IMR-90 (cell line): ENCODE data around the gene SERPINI1. TPM values are rescaled to one million over a fixed set of nuclear protein-coding genes. Genes with fewer than 3 reads are reported as not detected.

Experiments
- ATAC-seq: fragments of 200-7000 bp; cut with Tn5 transposase; 2 replicates; pipeline ENCODE4 v1.9.1; 2020; ENCODE audit warnings: low read depth, mild to moderate bottlenecking, moderate library complexity
- BruUV-seq: library from RNA; stranded (reverse); fragments of 400-500 nt; replicated peaks from 2 replicates; lab custom pipeline; 2021; lab: Mats Ljungman, UMichigan
- CTCF ChIA-PET: fragments of 300-600 bp; formaldehyde crosslinking; extraction: SDS; loops from one replicate; lab custom pipeline; 2021; ENCODE audit warnings: antibody characterized with exemption; lab: Yijun Ruan, JAX
- POLR2A ChIA-PET: fragments of 300-600 bp; sonication (Branson Sonifier 250); formaldehyde crosslinking; loops from one replicate; lab custom pipeline; 2022; ENCODE audit warnings: antibody characterized with exemption; ENCODE audit not compliant: unreplicated experiment; lab: Charles Lee
- DNase-seq: peaks from one replicate; pipeline ENCODE4 v3.0.0; 2013
- H2AFZ ChIP-seq: replicated peaks from 2 replicates; pipeline ENCODE3; 2013; ENCODE audit warnings: low read length, mild to moderate bottlenecking; ENCODE audit not compliant: poor library complexity
- H2AK5ac ChIP-seq: 2 replicates; pipeline ENCODE4 v1.6.1; 2013; ENCODE audit warnings: low read depth, low read length, inconsistent platforms
- H2AK9ac ChIP-seq: replicated peaks from 2 replicates; pipeline ENCODE3; 2013; ENCODE audit warnings: mild to moderate bottlenecking, low read depth, low read length, moderate library complexity; ENCODE audit not compliant: poor library complexity
- H2BK120ac ChIP-seq: 2 replicates; pipeline ENCODE4 v1.6.1; 2013; ENCODE audit warnings: low read depth, low read length, inconsistent platforms
- H2BK15ac ChIP-seq: 3 replicates; pipeline ENCODE4 v1.6.1; 2013; ENCODE audit warnings: low read depth, low read length, inconsistent platforms
- H2BK20ac ChIP-seq: 2 replicates; pipeline ENCODE4 v1.6.1; 2013; ENCODE audit warnings: low read depth, mild to moderate bottlenecking, inconsistent platforms, low read length, moderate library complexity
- H2BK5ac ChIP-seq: 2 replicates; pipeline ENCODE4 v1.6.1; 2013; ENCODE audit warnings: mild to moderate bottlenecking, low read depth, low read length, inconsistent platforms; ENCODE audit not compliant: poor library complexity, severe bottlenecking
- H3K14ac ChIP-seq: replicated peaks from 2 replicates; pipeline ENCODE4 v1.6.1; 2013; ENCODE audit warnings: low read depth, low read length, inconsistent platforms
- H3K18ac ChIP-seq: 2 replicates; pipeline ENCODE4 v1.6.1; 2013; ENCODE audit warnings: low read depth, low read length, control low read depth
- H3K23ac ChIP-seq: 2 replicates; pipeline ENCODE4 v1.6.1; 2013; ENCODE audit warnings: low read depth, low read length, inconsistent platforms
- H3K27ac ChIP-seq: 2 replicates; pipeline ENCODE4 v1.5.1; 2013; ENCODE audit warnings: mild to moderate bottlenecking, control low read depth, low read length; ENCODE audit not compliant: insufficient read depth
- H3K27me3 ChIP-seq: 2 replicates; pipeline ENCODE4 v1.6.1; 2013; ENCODE audit warnings: low read length; ENCODE audit not compliant: control insufficient read depth, insufficient read depth
- H3K36me3 ChIP-seq: 2 replicates; pipeline ENCODE4 v1.6.1; 2013; ENCODE audit warnings: low read length, mixed read lengths; ENCODE audit not compliant: control insufficient read depth, insufficient read depth
- H3K4ac ChIP-seq: 2 replicates; pipeline ENCODE4 v1.6.1; 2013; ENCODE audit warnings: low read depth, low read length, inconsistent platforms
- H3K4me1 ChIP-seq: 2 replicates; pipeline ENCODE4 v1.6.1; 2013; ENCODE audit warnings: low read length, mixed read lengths; ENCODE audit not compliant: control insufficient read depth, insufficient read depth
- H3K4me2 ChIP-seq: 2 replicates; pipeline ENCODE4 v1.6.1; 2013; ENCODE audit warnings: low read depth, mild to moderate bottlenecking, control low read depth, low read length, moderate library complexity
- H3K4me3 ChIP-seq: 2 replicates; pipeline ENCODE4 v1.5.1; 2013; ENCODE audit warnings: low read depth, mild to moderate bottlenecking, control low read depth, low read length, moderate library complexity; ENCODE audit not compliant: insufficient read depth
- H3K56ac ChIP-seq: 2 replicates; pipeline ENCODE4 v1.6.1; 2013; ENCODE audit warnings: low read length, inconsistent platforms; ENCODE audit not compliant: insufficient read depth; ENCODE audit errors: extremely low read depth
- H3K79me1 ChIP-seq, 2 experiments: 2 replicates each; pipeline ENCODE4 v1.6.1; 2013; ENCODE audit warnings: low read length in 2 of 2, inconsistent platforms in 1 of 2, low read depth in 1 of 2
- H3K9ac ChIP-seq: 2 replicates; pipeline ENCODE4 v1.6.1; 2013; ENCODE audit warnings: low read depth, low read length, control low read depth
- H3K9me1 ChIP-seq: 2 replicates; pipeline ENCODE4 v1.6.1; 2013; ENCODE audit warnings: low read length, inconsistent platforms; ENCODE audit not compliant: insufficient read depth
- H3K9me3 ChIP-seq: 2 replicates; pipeline ENCODE4 v1.6.1; 2013; ENCODE audit warnings: low read length; ENCODE audit not compliant: control insufficient read depth, insufficient read depth
- H4K20me1 ChIP-seq: 2 replicates; pipeline ENCODE4 v1.6.1; 2013; ENCODE audit warnings: low read length, inconsistent platforms; ENCODE audit not compliant: insufficient read depth
- H4K5ac ChIP-seq: 2 replicates; pipeline ENCODE4 v1.6.1; 2013; ENCODE audit warnings: mild to moderate bottlenecking, low read depth, low read length, control low read depth
- H4K8ac ChIP-seq, 2 experiments: 2 replicates each; pipeline ENCODE4 v1.6.1; 2013; ENCODE audit warnings: low read depth in 2 of 2, low read length in 2 of 2, control low read depth in 1 of 2, inconsistent platforms in 1 of 2
- H4K91ac ChIP-seq: 2 replicates; pipeline ENCODE4 v1.6.1; 2013; ENCODE audit warnings: low read depth, low read length, inconsistent platforms; ENCODE audit not compliant: insufficient read depth
- BHLHE40 ChIP-seq: fragments of 150-350 bp; IDR thresholded peaks from 2 replicates; pipeline ENCODE4 v1.6.1; 2016; ENCODE audit warnings: mild to moderate bottlenecking, low read depth, low read length
- ELK1 ChIP-seq: fragments of 150-350 bp; IDR thresholded peaks from 2 replicates; pipeline ENCODE4 v1.6.1; 2016; ENCODE audit warnings: low read depth, mild to moderate bottlenecking, low read length, moderate library complexity, borderline replicate concordance
- MAFK ChIP-seq: IDR thresholded peaks from 2 replicates; pipeline ENCODE4 v1.6.1; 2012; ENCODE audit warnings: low read depth, low read length, improper control_type of control experiment
- MAZ ChIP-seq: IDR thresholded peaks from 2 replicates; pipeline ENCODE4 v1.6.1; 2012; ENCODE audit warnings: low read depth, mild to moderate bottlenecking, low read length, improper control_type of control experiment, moderate library complexity, borderline replicate concordance
- MXI1 ChIP-seq: IDR thresholded peaks from 2 replicates; pipeline ENCODE4 v1.6.1; 2012; ENCODE audit warnings: low read depth, mild to moderate bottlenecking, low read length, moderate library complexity, borderline replicate concordance
- NFE2L2 ChIP-seq: fragments of 150-350 bp; IDR thresholded peaks from 2 replicates; pipeline ENCODE4 v1.6.1; 2016; ENCODE audit warnings: low read depth, mild to moderate bottlenecking, low read length
- POLR2A ChIP-seq: IDR thresholded peaks from 2 replicates; pipeline ENCODE4 v1.6.1; 2012; ENCODE audit warnings: mild to moderate bottlenecking, low read depth, low read length
- RAD21 ChIP-seq: IDR thresholded peaks from 2 replicates; pipeline ENCODE4 v1.6.1; 2012; ENCODE audit warnings: low read length, improper control_type of control experiment
- RCOR1 ChIP-seq: IDR thresholded peaks from 2 replicates; pipeline ENCODE4 v1.6.1; 2012; ENCODE audit warnings: mild to moderate bottlenecking, low read length, improper control_type of control experiment; ENCODE audit not compliant: insufficient replicate concordance
- RFX5 ChIP-seq: IDR thresholded peaks from 2 replicates; pipeline ENCODE4 v1.8.0; 2012; ENCODE audit warnings: low read depth, mild to moderate bottlenecking, low read length, moderate library complexity
- SMC3 ChIP-seq: fragments of 150-350 bp; IDR thresholded peaks from 2 replicates; pipeline ENCODE4 v1.6.1; 2016; ENCODE audit warnings: low read depth, mild to moderate bottlenecking, antibody characterized with exemption, low read length, moderate library complexity
- USF2 ChIP-seq: fragments of 150-350 bp; IDR thresholded peaks from 2 replicates; pipeline ENCODE4 v1.6.1; 2017; ENCODE audit warnings: mild to moderate bottlenecking, antibody characterized with exemption, low read length, low read depth
- WGBS, 2 experiments: methylation state at CpG; one replicate each; pipeline versions ENCODE4 v1.1.5 to v1.1.7; 2013; ENCODE audit warnings: missing lambda C conversion rate in 2 of 2; ENCODE audit not compliant: insufficient read length in 1 of 2; ENCODE audit errors: extremely low coverage in 2 of 2; 5-methylcytosine and 5-hydroxymethylcytosine counted together
- dilution Hi-C: fragments of 300-500 bp; cut with HindIII; formaldehyde crosslinking; loops from one replicate; pipeline ENCODE4 v1.14.3; 2018; ENCODE audit warnings: low sequenced_read_pairs; ENCODE audit not compliant: unreplicated experiment
- in situ Hi-C: fragments of 300-500 bp; cut with MboI; formaldehyde crosslinking; loops from 3 replicates; pipeline ENCODE4 v1.14.3; 2019; ENCODE audit warnings: low sequenced_read_pairs, inconsistent platforms, mixed read lengths
- intact Hi-C: fragments of 100-400 bp; cut with micrococcal nuclease; formaldehyde crosslinking; loops from 2 replicates; pipeline ENCODE4 v1.10.0; 2022
- polyA plus RNA-seq, 3 experiments: library from polyadenylated mRNA; depleted of rRNA; stranded (reverse); fragments of >200 nt; gene quantifications; 2 replicates each; pipeline ENCODE4 v1.2.3, GENCODE V29; 2012; ENCODE audit warnings: low replicate concordance in 1 of 3
- total RNA-seq: library from RNA; depleted of rRNA; stranded (reverse); fragments of >200 nt; gene quantifications from 2 replicates; pipeline ENCODE4 v1.2.3, GENCODE V29; 2012

Gene SERPINI1
- total and polyA plus RNA-seq, 2 of the 4 experiments (the other 2 are of a cell fraction) = 0.36 to 1.3 TPM

GRCh38 chr3:167823738-167824137 is 88.2 kb downstream of the SERPINI1 start:
- no peak overlapping the region for H2BK20ac ChIP-seq
- CTCF ChIA-PET = no interaction called here
- H3K4me3 ChIP-seq = no peak overlapping the region
- H3K9ac ChIP-seq = no peak overlapping the region
- no peak overlapping the region for H2BK15ac ChIP-seq
- H3K27ac ChIP-seq = no peak overlapping the region
- no peak overlapping the region for H4K8ac ChIP-seq
- H2AK5ac ChIP-seq = no peak overlapping the region
- DNase-seq (no peak), ATAC-seq (no peak)
- H3K4ac ChIP-seq = no peak overlapping the region
- no peak overlapping the region for H3K4me2 ChIP-seq
- H4K20me1 ChIP-seq = no peaks in the 10 kb centered on the region
- no peaks in the 10 kb centered on the region for H3K36me3 ChIP-seq
- H4K91ac ChIP-seq = no peak overlapping the region
- no peak overlapping the region for H3K18ac ChIP-seq
- no peak overlapping the region for H2AK9ac ChIP-seq
- dilution Hi-C loops = no loop called here
- H3K4me1 ChIP-seq = no peaks in the 10 kb centered on the region
- H2BK5ac ChIP-seq = no peak overlapping the region
- no peaks in the 10 kb centered on the region for H3K27me3 ChIP-seq
- no peak for TF ChIP-seq BHLHE40
- TF ChIP-seq RCOR1 = no peak
- no peak for TF ChIP-seq ELK1
- TF ChIP-seq MXI1 = no peak
- TF ChIP-seq POLR2A = no peak
- no peak for TF ChIP-seq RAD21
- TF ChIP-seq NFE2L2 = no peak
- TF ChIP-seq RFX5 = no peak
- no peak for TF ChIP-seq SMC3
- TF ChIP-seq MAFK = no peak
- TF ChIP-seq USF2 = no peak
- no peak for TF ChIP-seq MAZ
- H3K9me1 ChIP-seq = no peaks in the 10 kb centered on the region
- POLR2A ChIA-PET = no interaction called here
- H2BK120ac ChIP-seq = no peak overlapping the region
- H3K79me1 ChIP-seq = no peaks in the 10 kb centered on the region
- BruUV-seq = no TSS peak
- no peak overlapping the region for H4K5ac ChIP-seq
- no peak overlapping the region for H3K14ac ChIP-seq
- no peak overlapping the region for H2AFZ ChIP-seq
- no CpG with 5 or more reads among the region's 3 CpGs for WGBS, 2 experiments
- H3K23ac ChIP-seq = no peak overlapping the region
- in situ Hi-C loops = no loop called here
- H3K9me3 ChIP-seq = no peaks in the 10 kb centered on the region
- intact Hi-C loops = no loop called here
- no peak overlapping the region for H3K56ac ChIP-seq
